ENCODE measurements around the gene NEDD9.

NEDD9 gene

GRCh38 chr6:11140056-11140455 lies 92.4 kb downstream of the NEDD9 start:
- Histone ChIP-seq H3K4me1 (ENCODE audit: low read length) (no peaks in the 10 kb centered on the region), H3K4me2 (ENCODE audit: low read depth, low read length) (no peak overlapping the region), H3K27ac (ENCODE audit: low read length) (no peak overlapping the region)

GRCh38 chr6:11139051-11139960 lies 93.2 kb downstream of the NEDD9 start:
- Histone ChIP-seq H3K9me3 (replicated peaks; ENCODE audit: insufficient read depth, low read length) (no peaks in the 10 kb centered on the region), H2AFZ (ENCODE audit: low read length) (no peak overlapping the region), H3K27me3 (replicated peaks; ENCODE audit: insufficient read depth, low read length) (no peaks in the 10 kb centered on the region), H3K4me1 (ENCODE audit: low read length) (no peaks in the 10 kb centered on the region), H4K20me1 (ENCODE audit: insufficient read depth, low read length) (no peaks in the 10 kb centered on the region), H3K27ac (ENCODE audit: low read length) (no peak overlapping the region), H3K4me2 (ENCODE audit: low read depth, low read length) (no peak overlapping the region), H3K4me3 (ENCODE audit: low read length) (no peak overlapping the region), H3K36me3 (replicated peaks; ENCODE audit: insufficient read depth, low read length) (0 out of 2 replicates have a peak, but pooled peaks cover 7% of the 10 kb centered on the region), H3K9me2 (replicated peaks; ENCODE audit: insufficient read depth, low read length) (no peaks in the 10 kb centered on the region), H3K9ac (ENCODE audit: low read length) (no peak overlapping the region), H3K79me2 (ENCODE audit: low read length) (no peaks in the 10 kb centered on the region), H3F3A (ENCODE audit: insufficient read depth, low read length) (no peaks in the 10 kb centered on the region)
- no peak for DNase-seq
- TF ChIP-seq EZH2 (optimal IDR thresholded peaks at IDR 0.05; ENCODE audit: low read depth, low read length) (no peak), CTCF (IDR thresholded peaks at IDR 0.05; ENCODE audit: low read length) (no peak), EZH2phosphoT487 (IDR thresholded peaks at IDR 0.05; ENCODE audit: low read length) (no peak)

More at GRCh38 chr6:11140056-11140455, 92.4 kb downstream of the NEDD9 start:
- no peak for DNase-seq
- H3K9me3 ChIP-seq (replicated peaks; ENCODE audit: insufficient read depth, low read length), result no peaks in the 10 kb centered on the region
- no peaks in the 10 kb centered on the region for H4K20me1 ChIP-seq (ENCODE audit: insufficient read depth, low read length)
- H3K36me3 ChIP-seq (replicated peaks; ENCODE audit: insufficient read depth, low read length), result 0 out of 2 replicates have a peak, but pooled peaks cover 4% of the 10 kb centered on the region
- H3F3A ChIP-seq (ENCODE audit: insufficient read depth, low read length), result no peaks in the 10 kb centered on the region
- H3K4me3 ChIP-seq (ENCODE audit: low read length), result no peak overlapping the region
- no peaks in the 10 kb centered on the region for H3K9me2 ChIP-seq (replicated peaks; ENCODE audit: insufficient read depth, low read length)
- H3K79me2 ChIP-seq (ENCODE audit: low read length), result no peaks in the 10 kb centered on the region
- no peak overlapping the region for H3K9ac ChIP-seq (ENCODE audit: low read length)
- TF ChIP-seq EZH2 (optimal IDR thresholded peaks at IDR 0.05; ENCODE audit: low read depth, low read length) (no peak), EZH2phosphoT487 (IDR thresholded peaks at IDR 0.05; ENCODE audit: low read length) (no peak), CTCF (IDR thresholded peaks at IDR 0.05; ENCODE audit: low read length) (no peak)
- H3K27me3 ChIP-seq (replicated peaks; ENCODE audit: insufficient read depth, low read length), result no peaks in the 10 kb centered on the region
- no peak overlapping the region for H2AFZ ChIP-seq (ENCODE audit: low read length)

- no peaks in the 10 kb centered on the region for H3K9me3 ChIP-seq (replicated peaks; ENCODE audit: insufficient read depth, low read length)
- no peak overlapping the region for H3K27ac ChIP-seq (ENCODE audit: low read length)
- H2AFZ ChIP-seq (ENCODE audit: low read length), result no peak overlapping the region
- H4K20me1 ChIP-seq (ENCODE audit: insufficient read depth, low read length), result no peaks in the 10 kb centered on the region; the same call in 1 of the 2 replicates
- H3K4me2 ChIP-seq (ENCODE audit: low read depth, low read length), result no peak overlapping the region
- H3K9me2 ChIP-seq (replicated peaks; ENCODE audit: insufficient read depth, low read length), result no peaks in the 10 kb centered on the region
- H3K4me1 ChIP-seq (ENCODE audit: low read length), result no peaks in the 10 kb centered on the region
- H3K27me3 ChIP-seq (replicated peaks; ENCODE audit: insufficient read depth, low read length), result no peaks in the 10 kb centered on the region
- DNase-seq, result no peak
- H3K9ac ChIP-seq (ENCODE audit: low read length), result no peak overlapping the region
- H3F3A ChIP-seq (ENCODE audit: insufficient read depth, low read length), result no peaks in the 10 kb centered on the region
- TF ChIP-seq CTCF (IDR thresholded peaks at IDR 0.05; ENCODE audit: low read length) (no peak), EZH2 (optimal IDR thresholded peaks at IDR 0.05; ENCODE audit: low read depth, low read length) (no peak), EZH2phosphoT487 (IDR thresholded peaks at IDR 0.05; ENCODE audit: low read length) (no peak)
- 0 out of 2 replicates have a peak, but pooled peaks cover 7% of the 10 kb centered on the region for H3K36me3 ChIP-seq (replicated peaks; ENCODE audit: insufficient read depth, low read length)
- H3K4me3 ChIP-seq (ENCODE audit: low read length), result no peak overlapping the region
- peaks cover 10% of the 10 kb centered on the region for H3K79me2 ChIP-seq (ENCODE audit: low read length)
These were observed 95.7 kb downstream of the NEDD9 start for GRCh38 chr6:11136809-11137208.

Data from MM.1S (cell line).